Chondrocyte (in vitro differentiated cells): ENCODE data around the gene TRABD. TPM values are rescaled to one million over a fixed set of nuclear protein-coding genes. Genes with fewer than 3 reads are reported as not detected.

Experiments used
- DNase-seq: peaks from one replicate; pipeline ENCODE4 v3.0.0; 2021; ENCODE audit warnings: mixed read lengths, low spot score
- H3K27ac Mint-ChIP-seq: one replicate; pipeline ENCODE4 v1.8.0; 2021; ENCODE audit warnings: mild to moderate bottlenecking, moderate library complexity, mixed read lengths; ENCODE audit not compliant: unreplicated experiment
- H3K27me3 Mint-ChIP-seq: 2 replicates; pipeline ENCODE4 v1.8.0; 2021; ENCODE audit warnings: low read depth, mixed read lengths
- H3K36me3 Mint-ChIP-seq: 2 replicates; pipeline ENCODE4 v1.8.0; 2021; ENCODE audit warnings: low read depth, mixed read lengths
- H3K4me1 Mint-ChIP-seq: 2 replicates; pipeline ENCODE4 v1.8.0; 2021; ENCODE audit warnings: low read depth, mild to moderate bottlenecking, mixed read lengths
- H3K4me3 Mint-ChIP-seq: one replicate; pipeline ENCODE4 v1.8.0; 2021; ENCODE audit warnings: mild to moderate bottlenecking, moderate library complexity, mixed read lengths; ENCODE audit not compliant: unreplicated experiment
- H3K9me3 Mint-ChIP-seq: 2 replicates; pipeline ENCODE4 v1.8.0; 2021; ENCODE audit warnings: low read depth, mixed read lengths
- total RNA-seq: library from RNA; stranded (reverse); gene quantifications from 3 replicates; pipeline ENCODE4 v1.2.1, GENCODE V29; 2021
- TF ChIP-seq, protein P1 (sequence below): fragments of 200-600 bp; sonication (generic); IDR thresholded peaks from 2 replicates; pipeline ENCODE4 v1.5.0; 2021; ENCODE audit warnings: antibody characterized with exemption, mild to moderate bottlenecking, moderate library complexity

The TRABD gene
- total RNA-seq, 1 donor from 2014 or later, result 20.2 TPM

DNA sequence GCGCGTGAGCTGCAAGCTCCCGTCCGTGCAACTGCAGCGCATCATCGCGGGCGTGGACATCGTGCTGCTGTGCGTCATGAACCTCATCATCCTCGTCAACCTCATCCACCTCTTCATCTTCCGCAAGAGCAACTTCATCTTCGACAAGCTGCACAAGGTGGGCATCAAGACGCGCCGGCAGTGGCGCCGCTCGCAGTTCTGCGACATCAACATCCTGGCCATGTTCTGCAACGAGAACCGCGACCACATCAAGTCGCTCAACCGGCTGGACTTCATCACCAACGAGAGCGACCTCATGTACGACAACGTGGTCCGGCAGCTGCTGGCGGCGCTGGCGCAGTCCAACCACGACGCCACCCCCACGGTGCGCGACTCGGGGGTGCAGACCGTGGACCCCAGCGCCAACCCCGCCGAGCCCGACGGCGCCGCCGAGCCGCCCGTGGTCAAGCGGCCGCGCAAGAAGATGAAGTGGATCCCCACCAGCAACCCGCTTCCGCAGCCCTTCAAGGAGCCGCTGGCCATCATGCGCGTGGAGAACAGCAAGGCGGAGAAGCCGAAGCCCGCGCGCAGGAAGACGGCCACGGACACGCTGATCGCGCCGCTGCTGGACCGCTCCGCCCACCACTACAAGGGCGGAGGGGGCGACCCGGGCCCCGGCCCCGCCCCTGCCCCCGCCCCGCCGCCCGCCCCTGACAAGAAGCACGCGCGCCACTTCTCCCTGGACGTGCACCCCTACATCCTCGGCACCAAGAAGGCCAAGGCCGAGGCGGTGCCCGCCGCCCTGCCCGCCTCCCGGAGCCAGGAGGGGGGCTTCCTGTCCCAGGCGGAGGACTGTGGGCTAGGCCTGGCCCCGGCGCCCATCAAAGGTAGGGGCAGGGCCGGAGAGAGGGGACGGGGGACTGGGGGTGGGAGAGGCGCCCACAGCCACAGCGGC lies 7.9 kb upstream of the TRABD start:
- Mint-ChIP-seq H3K4me3 (no peak overlapping the region), H3K9me3 (no peaks in the 10 kb centered on the region), H3K27me3 (no peaks in the 10 kb centered on the region), H3K4me1 (no peaks in the 10 kb centered on the region), H3K27ac (no peak overlapping the region), H3K36me3 (peaks cover 2% of the 10 kb centered on the region)
- DNase-seq, result no peak
- TF ChIP-seq, protein P1, sequence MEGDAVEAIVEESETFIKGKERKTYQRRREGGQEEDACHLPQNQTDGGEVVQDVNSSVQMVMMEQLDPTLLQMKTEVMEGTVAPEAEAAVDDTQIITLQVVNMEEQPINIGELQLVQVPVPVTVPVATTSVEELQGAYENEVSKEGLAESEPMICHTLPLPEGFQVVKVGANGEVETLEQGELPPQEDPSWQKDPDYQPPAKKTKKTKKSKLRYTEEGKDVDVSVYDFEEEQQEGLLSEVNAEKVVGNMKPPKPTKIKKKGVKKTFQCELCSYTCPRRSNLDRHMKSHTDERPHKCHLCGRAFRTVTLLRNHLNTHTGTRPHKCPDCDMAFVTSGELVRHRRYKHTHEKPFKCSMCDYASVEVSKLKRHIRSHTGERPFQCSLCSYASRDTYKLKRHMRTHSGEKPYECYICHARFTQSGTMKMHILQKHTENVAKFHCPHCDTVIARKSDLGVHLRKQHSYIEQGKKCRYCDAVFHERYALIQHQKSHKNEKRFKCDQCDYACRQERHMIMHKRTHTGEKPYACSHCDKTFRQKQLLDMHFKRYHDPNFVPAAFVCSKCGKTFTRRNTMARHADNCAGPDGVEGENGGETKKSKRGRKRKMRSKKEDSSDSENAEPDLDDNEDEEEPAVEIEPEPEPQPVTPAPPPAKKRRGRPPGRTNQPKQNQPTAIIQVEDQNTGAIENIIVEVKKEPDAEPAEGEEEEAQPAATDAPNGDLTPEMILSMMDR, result no peak

DNA sequence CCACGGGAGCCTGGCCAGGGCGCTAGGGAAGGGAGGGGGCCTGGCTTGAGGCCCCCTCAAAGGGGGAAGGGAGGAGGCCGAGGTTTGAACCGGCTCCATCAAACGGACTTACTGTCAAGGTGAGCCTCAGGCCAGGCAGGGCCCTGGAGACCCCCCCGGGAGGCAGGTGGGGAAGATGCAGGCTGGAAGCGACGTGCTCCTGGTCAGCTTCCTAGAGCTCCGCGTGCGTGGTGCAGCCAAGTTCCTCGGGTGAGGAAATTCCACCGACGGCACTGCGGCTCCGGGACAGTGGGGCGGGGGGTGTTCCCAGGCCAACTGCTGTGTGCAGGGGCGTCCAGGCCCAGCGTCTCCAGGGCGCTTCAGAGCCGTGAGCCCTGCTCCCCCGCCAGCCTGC lies 7.2 kb upstream of the TRABD start:
- no peak for DNase-seq

DNA sequence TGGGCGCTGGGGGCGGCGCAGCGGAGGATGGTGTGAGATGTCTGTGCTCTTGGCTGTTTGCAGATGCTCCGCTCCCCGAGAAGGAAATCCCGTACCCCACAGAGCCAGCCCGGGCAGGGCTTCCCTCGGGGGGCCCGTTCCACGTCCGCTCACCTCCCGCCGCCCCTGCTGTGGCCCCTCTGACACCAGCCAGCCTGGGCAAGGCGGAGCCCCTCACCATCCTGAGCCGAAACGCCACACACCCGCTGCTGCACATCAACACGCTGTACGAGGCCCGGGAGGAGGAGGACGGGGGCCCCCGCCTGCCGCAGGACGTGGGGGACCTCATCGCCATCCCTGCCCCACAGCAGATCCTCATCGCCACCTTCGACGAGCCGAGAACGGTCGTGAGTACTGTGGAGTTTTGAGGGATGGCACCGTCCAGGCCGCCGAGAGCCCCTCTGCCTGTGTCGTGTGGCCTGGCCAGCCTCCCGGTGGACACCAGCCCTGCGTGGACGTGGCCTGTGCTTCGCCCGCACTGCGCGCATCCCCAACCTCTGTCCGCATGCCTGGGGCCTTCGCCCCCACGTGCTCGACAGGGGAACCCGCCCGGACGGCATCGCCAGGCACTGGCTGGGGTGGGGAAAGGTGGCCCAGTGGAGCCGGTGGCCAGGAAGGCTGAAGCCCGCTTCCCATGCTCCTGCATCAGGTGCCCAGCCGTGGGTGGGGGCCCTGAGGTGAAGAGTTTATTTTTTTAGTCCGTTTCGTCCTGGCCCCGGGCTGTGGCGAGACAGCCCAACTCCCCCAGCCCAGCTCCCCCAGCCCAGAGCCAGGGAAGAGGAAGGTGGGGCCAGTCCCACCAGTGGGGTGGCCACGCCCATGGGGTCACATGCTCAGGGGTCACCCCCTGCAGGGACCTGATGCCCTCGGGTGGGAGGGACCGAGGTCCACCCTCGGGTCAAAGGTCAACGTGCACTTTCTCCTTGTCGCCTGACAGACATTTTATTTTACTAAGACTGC lies 6.5 kb upstream of the TRABD start:
- no peak for DNase-seq
- Mint-ChIP-seq H3K27me3 (no peaks in the 10 kb centered on the region), H3K36me3 (peaks cover 2% of the 10 kb centered on the region), H3K4me3 (no peak overlapping the region), H3K9me3 (no peaks in the 10 kb centered on the region), H3K4me1 (peaks cover 3% of the 10 kb centered on the region), H3K27ac (no peak overlapping the region)
- TF ChIP-seq, protein P1, result no peak

More for the DNA sequence above, 7.2 kb upstream of the TRABD start:
- Mint-ChIP-seq H3K27ac (no peak overlapping the region), H3K4me3 (no peak overlapping the region), H3K4me1 (no peaks in the 10 kb centered on the region), H3K36me3 (peaks cover 2% of the 10 kb centered on the region), H3K9me3 (no peaks in the 10 kb centered on the region), H3K27me3 (no peaks in the 10 kb centered on the region)
- TF ChIP-seq, protein P1, result no peak

DNA sequence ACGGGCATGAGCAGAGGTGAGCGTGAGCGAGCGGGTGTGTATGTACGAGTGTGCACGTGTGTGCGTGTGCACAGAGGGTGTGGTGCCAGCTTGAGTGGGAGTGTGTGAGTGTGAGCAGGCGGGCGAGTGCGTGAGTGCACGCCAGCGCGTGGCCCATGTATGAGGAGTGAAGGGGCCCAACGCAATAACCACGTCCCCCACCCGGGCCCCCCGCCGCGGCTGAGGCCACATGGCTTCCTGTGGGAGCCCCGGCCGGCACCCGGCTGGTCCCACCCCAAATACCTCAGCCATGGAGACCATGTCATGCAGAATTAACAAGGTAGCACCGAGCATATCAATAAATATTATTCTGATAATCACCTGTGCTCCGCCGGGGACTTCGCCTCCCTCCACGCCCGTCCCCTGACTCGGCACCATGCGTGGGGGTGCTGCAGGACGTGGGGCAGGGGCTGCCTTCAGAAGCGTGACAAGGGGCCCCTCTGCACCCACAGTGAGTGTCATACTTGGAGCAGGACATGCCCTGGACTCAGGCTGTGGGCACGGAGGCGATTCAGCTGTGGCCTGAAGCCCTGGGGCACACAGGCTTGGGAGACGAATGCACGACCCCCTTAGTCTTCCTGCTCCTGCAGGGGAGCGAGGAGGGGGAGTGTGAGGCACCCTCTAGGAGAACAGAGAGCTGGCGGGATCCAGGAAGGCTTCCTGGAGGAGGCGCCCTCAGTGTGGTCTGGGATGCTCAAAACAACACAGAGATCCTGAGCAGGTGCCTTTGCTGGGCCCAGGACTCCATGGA lies 5.6 kb upstream of the TRABD start:
- Mint-ChIP-seq H3K27ac (no peak overlapping the region), H3K36me3 (peaks cover 2% of the 10 kb centered on the region), H3K4me1 (peaks cover 6% of the 10 kb centered on the region), H3K27me3 (no peaks in the 10 kb centered on the region), H3K4me3 (no peak overlapping the region), H3K9me3 (no peaks in the 10 kb centered on the region)
- DNase-seq, result no peak
- TF ChIP-seq, protein P1, result no peak
